ENCODE measurements around the gene ACVR1. TPM values are rescaled to one million over a fixed set of nuclear protein-coding genes. Genes with fewer than 3 reads are reported as not detected.
A peak's percentile ranks its signal among the peaks of the same experiment; 100 is the strongest.
"Not testable (repeated sequence)": the region's sequence is repeated elsewhere in the genome, so short reads cannot be mapped to it uniquely, and the experiment has no call there.

ACVR1 gene
- total RNA-seq, 1 experiment from 2014 or later, result 33.6 TPM

- peak; percentile 14 for DNase-seq (ENCODE audit: low read depth)
Observed at GRCh38 chr2:157722580-157723234, 153.4 kb downstream of the ACVR1 start.

GRCh38 chr2:157720504-157720903 is 155.6 kb downstream of the ACVR1 start:
- no peak for DNase-seq (ENCODE audit: low read depth)

- DNase-seq (ENCODE audit: low read depth), result not testable (repeated sequence)
Observed at GRCh38 chr2:157704653-157705052, 171.5 kb downstream of the ACVR1 start.

GRCh38 chr2:157704148-157704547 is 172.0 kb downstream of the ACVR1 start:
- not testable (repeated sequence) for DNase-seq (ENCODE audit: low read depth)

GRCh38 chr2:157699806-157700205 is 176.3 kb downstream of the ACVR1 start:
- DNase-seq (ENCODE audit: low read depth), result no peak

- no peak for DNase-seq (ENCODE audit: low read depth)
Observed at GRCh38 chr2:157699009-157699408, 177.1 kb downstream of the ACVR1 start.

GRCh38 chr2:157698430-157698829 is 177.7 kb downstream of the ACVR1 start:
- DNase-seq (ENCODE audit: low read depth), result no peak

GRCh38 chr2:157696036-157696435 is 180.1 kb downstream of the ACVR1 start:
- no peak for DNase-seq (ENCODE audit: low read depth)

- DNase-seq (ENCODE audit: low read depth), result peak; percentile 99
Observed at GRCh38 chr2:157692768-157693167, 183.4 kb downstream of the ACVR1 start.

GRCh38 chr2:157691695-157692094 is 184.4 kb downstream of the ACVR1 start:
- peak; percentile 29 for DNase-seq (ENCODE audit: low read depth)

GRCh38 chr2:157691131-157691530 is 185.0 kb downstream of the ACVR1 start:
- DNase-seq (ENCODE audit: low read depth), result no peak

Other genes starting within 250 kb of the ACVR1 start
- 0.10 and 0.12 TPM in 2 replicates for gene ACVR1C, start 247.5 kb downstream of the ACVR1 start, total RNA-seq (2014; rRNA removed; shearing (Covaris generic))
- not detected in 2 replicates for gene UPP2, start 225.5 kb upstream of the ACVR1 start, total RNA-seq (2014; rRNA removed; shearing (Covaris generic))